Measurements from ENCODE around the gene CX3CR1. TPM values are rescaled to one million over a fixed set of nuclear protein-coding genes. Genes with fewer than 3 reads are reported as not detected.

CX3CR1 gene
- total and polyA plus RNA-seq, 9 donors: 0.12 to 8.4 (median 1.3) TPM

GRCh38 chr3:39285332-39285731 lies 5.5 kb upstream of the CX3CR1 start:
- no peaks in the 10 kb centered on the region for H3K9me3 ChIP-seq
- H3K27me3 ChIP-seq: no peaks in the 10 kb centered on the region
- TF ChIP-seq POLR2A (IDR thresholded peaks at IDR 0.05) (no peak), EP300 (IDR thresholded peaks at IDR 0.05) (no peak), CTCF (IDR thresholded peaks at IDR 0.05) (no peak)
- no peak overlapping the region for H3K4me3 ChIP-seq
- no peaks in the 10 kb centered on the region for H3K4me1 ChIP-seq (ENCODE audit: insufficient read depth)
- intact Hi-C loops (cut with DNase I): loop anchor here in 2 of 4 donors (5.0 kb wide), 1 partner anchor 158 kb away; no protein-coding TSS in a partner anchor
- H3K36me3 ChIP-seq: no peaks in the 10 kb centered on the region
- no peak for DNase-seq
- no peak overlapping the region for H3K27ac ChIP-seq

GRCh38 chr3:39284457-39284881 lies 4.6 kb upstream of the CX3CR1 start:
- H3K4me3 ChIP-seq: no peak overlapping the region
- no peak for TF ChIP-seq CTCF (IDR thresholded peaks at IDR 0.05)
- TF ChIP-seq POLR2A (IDR thresholded peaks at IDR 0.05): no peak
- no peak for TF ChIP-seq EP300 (IDR thresholded peaks at IDR 0.05)
- H3K9me3 ChIP-seq: no peaks in the 10 kb centered on the region
- H3K27me3 ChIP-seq: no peaks in the 10 kb centered on the region
- no peaks in the 10 kb centered on the region for H3K36me3 ChIP-seq
- intact Hi-C loops (cut with DNase I): loop anchor here in 2 of 4 donors (5.0 kb wide), 2 partner anchors 77 to 92 kb away; partner anchors contain the start of gene XIRP1 (in 2 of the 2)
- H3K4me1 ChIP-seq (ENCODE audit: insufficient read depth): no peaks in the 10 kb centered on the region
- DNase-seq: no peak
- no peak overlapping the region for H3K27ac ChIP-seq
- WGBS, 3 donors: 79 to 83% (median 80%) methylated on average over 5 of the region's 5 CpGs

GRCh38 chr3:39282057-39282456 lies 2.2 kb upstream of the CX3CR1 start:
- Histone ChIP-seq H3K27me3 (no peaks in the 10 kb centered on the region), H3K4me1 (ENCODE audit: insufficient read depth) (no peaks in the 10 kb centered on the region), H3K4me3 (no peak overlapping the region), H3K27ac (no peak overlapping the region), H3K36me3 (no peaks in the 10 kb centered on the region), H3K9me3 (no peaks in the 10 kb centered on the region)
- no peak for DNase-seq
- TF ChIP-seq POLR2A (IDR thresholded peaks at IDR 0.05) (no peak), CTCF (IDR thresholded peaks at IDR 0.05) (no peak), EP300 (IDR thresholded peaks at IDR 0.05) (no peak)
- intact Hi-C loops (cut with DNase I): loop anchor here in 2 of 4 donors (5.0 kb wide), 2 partner anchors 75 to 90 kb away; partner anchors contain the start of gene XIRP1 (in 2 of the 2)
- WGBS, 3 donors: 38 to 44% (median 41%) methylated on average over 6 of the region's 6 CpGs

- no peak overlapping the region for H3K27ac ChIP-seq
- intact Hi-C loops (cut with DNase I): loop anchor here in 2 of 4 donors (5.0 kb wide), 2 partner anchors 74 to 89 kb away; partner anchors contain the start of gene XIRP1 (in 2 of the 2)
- no peaks in the 10 kb centered on the region for H3K36me3 ChIP-seq
- TF ChIP-seq EP300 (IDR thresholded peaks at IDR 0.05): no peak
- TF ChIP-seq CTCF (IDR thresholded peaks at IDR 0.05): no peak
- no peak for TF ChIP-seq POLR2A (IDR thresholded peaks at IDR 0.05)
- 89 to 90% (median 90%) methylated on average over 9 of the region's 9 CpGs for WGBS, 3 donors
- DNase-seq: no peak
- no peaks in the 10 kb centered on the region for H3K27me3 ChIP-seq
- H3K4me1 ChIP-seq (ENCODE audit: insufficient read depth): no peaks in the 10 kb centered on the region
- no peak overlapping the region for H3K4me3 ChIP-seq
- no peaks in the 10 kb centered on the region for H3K9me3 ChIP-seq
Observed at GRCh38 chr3:39281533-39281932, 1.7 kb upstream of the CX3CR1 start.

All from ovary (tissue), 9 donors.